Activated CD4-positive, alpha-beta T cell treated with anti-CD3 and anti-CD28 coated beads, Interleukin-2, amount 10 ng/mL, durations not matched to agents 24 days and 14 days (primary cell): Measurements from ENCODE around the gene PDCD4. TPM values are rescaled to one million over a fixed set of nuclear protein-coding genes. Genes with fewer than 3 reads are reported as not detected.

Source experiments
- DNase-seq: peaks from one replicate; pipeline ENCODE4 v3.0.0; 2022
- H3K27ac Mint-ChIP-seq: one replicate; pipeline ENCODE4 v1.8.0; 2022; ENCODE audit warnings: mild to moderate bottlenecking, mixed read lengths
- H3K27me3 Mint-ChIP-seq: one replicate; pipeline ENCODE4 v1.8.0; 2022; ENCODE audit warnings: mixed read lengths
- H3K36me3 Mint-ChIP-seq: one replicate; pipeline ENCODE4 v1.8.0; 2022; ENCODE audit warnings: low read depth, mild to moderate bottlenecking, mixed read lengths
- H3K4me1 Mint-ChIP-seq: one replicate; pipeline ENCODE4 v1.8.0; 2021; ENCODE audit warnings: mixed read lengths
- H3K4me3 Mint-ChIP-seq: one replicate; pipeline ENCODE4 v1.8.0; 2022; ENCODE audit warnings: mild to moderate bottlenecking, moderate library complexity, mixed read lengths
- H3K9me3 Mint-ChIP-seq: one replicate; pipeline ENCODE4 v1.8.0; 2021; ENCODE audit warnings: mixed read lengths
- intact Hi-C: fragments of 100-400 bp; cut with micrococcal nuclease; formaldehyde crosslinking; loops from one replicate; pipeline ENCODE4 v1.15.1; 2023
- total RNA-seq: library from RNA; stranded (reverse); gene quantifications from 2 replicates; pipeline ENCODE4 v1.2.3, GENCODE V29; 2022

The PDCD4 gene
- total RNA-seq, 1 donor from 2014 or later: 45.2 TPM

- Mint-ChIP-seq H3K9me3 (no peaks in the 10 kb centered on the region), H3K36me3 (no peaks in the 10 kb centered on the region), H3K27ac (peak overlapping the region; percentile 74), H3K4me1 (peaks cover 28% of the 10 kb centered on the region), H3K4me3 (no peak overlapping the region), H3K27me3 (no peaks in the 10 kb centered on the region)
- intact Hi-C loops: no loop called here
- DNase-seq: peak; percentile 71
Observed at GRCh38 chr10:110834629-110835301, 37.0 kb upstream of the PDCD4 start.

- Mint-ChIP-seq H3K27me3 (no peaks in the 10 kb centered on the region), H3K27ac (no peak overlapping the region), H3K9me3 (no peaks in the 10 kb centered on the region), H3K4me3 (no peak overlapping the region), H3K36me3 (no peaks in the 10 kb centered on the region), H3K4me1 (peaks cover 28% of the 10 kb centered on the region)
- intact Hi-C loops: no loop called here
- DNase-seq: no peak
Observed at GRCh38 chr10:110835841-110836240, 35.9 kb upstream of the PDCD4 start.

GRCh38 chr10:110836706-110837105 is 35.0 kb upstream of the PDCD4 start:
- Mint-ChIP-seq H3K27ac (no peak overlapping the region), H3K9me3 (no peaks in the 10 kb centered on the region), H3K27me3 (no peaks in the 10 kb centered on the region), H3K36me3 (no peaks in the 10 kb centered on the region), H3K4me3 (no peak overlapping the region), H3K4me1 (peaks cover 35% of the 10 kb centered on the region)
- DNase-seq: no peak
- intact Hi-C loops: no loop called here

- H3K9me3 Mint-ChIP-seq: no peaks in the 10 kb centered on the region
- no peaks in the 10 kb centered on the region for H3K27me3 Mint-ChIP-seq
- intact Hi-C loops: no loop called here
- H3K27ac Mint-ChIP-seq: no peak overlapping the region
- no peak for DNase-seq
- peaks cover 44% of the 10 kb centered on the region for H3K4me1 Mint-ChIP-seq
- H3K36me3 Mint-ChIP-seq: no peaks in the 10 kb centered on the region
- H3K4me3 Mint-ChIP-seq: no peak overlapping the region
Observed at GRCh38 chr10:110837418-110838171, 34.1 kb upstream of the PDCD4 start.

DNA sequence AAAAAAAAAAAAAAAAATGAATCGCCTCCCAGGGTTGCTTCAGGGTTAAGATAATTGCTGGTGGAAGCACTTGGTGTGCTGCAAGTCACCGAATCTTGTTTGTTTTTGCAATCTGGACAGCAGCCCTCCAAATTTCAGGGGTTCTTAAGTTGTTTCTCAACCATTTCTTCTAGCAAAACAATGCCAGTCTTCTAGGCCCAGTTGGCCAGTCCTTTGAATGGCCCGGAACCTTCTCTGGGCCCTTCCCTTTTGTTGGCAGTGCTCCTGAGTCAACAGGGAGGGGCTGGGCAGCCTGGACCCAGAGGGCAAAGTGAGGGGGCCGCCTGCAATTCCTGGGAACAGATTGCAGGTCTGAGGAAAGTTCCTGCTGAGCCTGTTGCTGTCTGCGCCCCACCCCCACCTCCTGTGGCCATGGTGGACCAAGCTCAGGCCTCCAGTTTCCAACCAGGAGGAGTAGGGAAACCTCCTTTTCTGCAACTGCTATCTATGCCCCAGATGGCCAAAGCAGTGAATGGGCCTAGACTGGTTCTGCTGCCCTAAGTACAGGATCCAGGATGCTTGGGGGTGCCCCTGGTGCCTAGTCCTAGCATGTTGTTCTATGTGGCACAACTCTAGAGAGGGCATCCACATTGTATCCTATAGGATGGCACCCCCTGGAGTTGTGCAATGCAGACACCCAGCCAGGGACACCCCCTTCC is 31.4 kb upstream of the PDCD4 start:
- no peaks in the 10 kb centered on the region for H3K9me3 Mint-ChIP-seq
- intact Hi-C loops: loop anchor here (5.0 kb wide), 1 partner anchor 38 kb away; no protein-coding TSS in a partner anchor
- H3K36me3 Mint-ChIP-seq: peaks cover 6% of the 10 kb centered on the region
- no peak overlapping the region for H3K4me3 Mint-ChIP-seq
- H3K4me1 Mint-ChIP-seq: peaks cover 59% of the 10 kb centered on the region
- DNase-seq: no peak
- no peaks in the 10 kb centered on the region for H3K27me3 Mint-ChIP-seq
- H3K27ac Mint-ChIP-seq: no peak overlapping the region

- peaks cover 57% of the 10 kb centered on the region for H3K4me1 Mint-ChIP-seq
Observed at GRCh38 chr10:110840923-110841428, 30.8 kb upstream of the PDCD4 start.

DNA sequence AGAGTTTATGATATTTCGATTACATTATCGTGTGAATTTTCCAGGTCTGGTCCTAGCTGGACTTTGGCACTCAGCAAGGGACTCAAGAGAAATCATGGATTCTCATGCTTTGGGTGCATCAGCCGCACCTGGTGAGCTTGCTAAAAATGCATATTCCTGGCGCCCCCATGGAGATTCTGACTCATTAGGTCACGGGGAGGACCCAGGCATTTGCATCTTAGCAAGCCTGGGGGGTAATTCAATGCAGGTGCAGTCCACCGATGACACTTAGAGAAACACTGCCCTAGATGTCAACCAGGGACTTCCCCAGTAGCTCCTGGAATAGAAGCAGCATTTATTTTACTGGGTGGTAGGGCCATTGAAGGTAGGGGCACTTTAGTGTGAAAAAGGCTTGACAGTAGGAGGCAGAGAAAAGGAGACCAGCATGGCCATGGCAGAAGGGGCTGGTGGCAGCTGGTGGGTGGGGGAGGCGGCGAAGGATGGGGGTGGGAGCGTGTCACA is 29.9 kb upstream of the PDCD4 start:
- intact Hi-C loops: loop anchor here (2.0 to 5.0 kb wide), 2 partner anchors 15 to 40 kb away; no protein-coding TSS in a partner anchor
- no peak for DNase-seq
- no peaks in the 10 kb centered on the region for H3K9me3 Mint-ChIP-seq
- peaks cover 54% of the 10 kb centered on the region for H3K4me1 Mint-ChIP-seq
- H3K4me3 Mint-ChIP-seq: peak overlapping the region; percentile 30
- H3K27me3 Mint-ChIP-seq: no peaks in the 10 kb centered on the region
- peaks cover 6% of the 10 kb centered on the region for H3K36me3 Mint-ChIP-seq
- H3K27ac Mint-ChIP-seq: peak overlapping the region; percentile 58

More at GRCh38 chr10:110840923-110841428, 30.8 kb upstream of the PDCD4 start:
- no peak overlapping the region for H3K4me3 Mint-ChIP-seq
- peak overlapping the region; percentile 17 for H3K27ac Mint-ChIP-seq
- H3K27me3 Mint-ChIP-seq: no peaks in the 10 kb centered on the region
- intact Hi-C loops: loop anchor here (5.0 kb wide), 1 partner anchor 39 kb away; no protein-coding TSS in a partner anchor
- DNase-seq: no peak
- H3K9me3 Mint-ChIP-seq: no peaks in the 10 kb centered on the region
- peaks cover 6% of the 10 kb centered on the region for H3K36me3 Mint-ChIP-seq

- peaks cover 51% of the 10 kb centered on the region for H3K4me1 Mint-ChIP-seq
- H3K27ac Mint-ChIP-seq: peak overlapping the region; percentile 82
- H3K9me3 Mint-ChIP-seq: no peaks in the 10 kb centered on the region
- intact Hi-C loops: loop anchor here (2.0 to 5.0 kb wide), 2 partner anchors 14 to 40 kb away; no protein-coding TSS in a partner anchor
- no peaks in the 10 kb centered on the region for H3K27me3 Mint-ChIP-seq
- H3K4me3 Mint-ChIP-seq: peak overlapping the region; percentile 30
- peaks cover 6% of the 10 kb centered on the region for H3K36me3 Mint-ChIP-seq
- DNase-seq: no peak
Observed at GRCh38 chr10:110842326-110842904, 29.3 kb upstream of the PDCD4 start.

GRCh38 chr10:110843031-110843430 is 28.7 kb upstream of the PDCD4 start:
- intact Hi-C loops: loop anchor here (1.0 to 5.0 kb wide), 4 partner anchors 14 to 69 kb away; no protein-coding TSS in a partner anchor
- Mint-ChIP-seq H3K9me3 (no peaks in the 10 kb centered on the region), H3K27ac (peak overlapping the region; percentile 82), H3K36me3 (peaks cover 6% of the 10 kb centered on the region), H3K27me3 (no peaks in the 10 kb centered on the region), H3K4me3 (peak overlapping the region; percentile 30), H3K4me1 (peaks cover 49% of the 10 kb centered on the region)
- peak; percentile 90 for DNase-seq

- DNase-seq: no peak
- Mint-ChIP-seq H3K4me1 (peaks cover 52% of the 10 kb centered on the region), H3K9me3 (no peaks in the 10 kb centered on the region), H3K27ac (peak overlapping the region; percentile 82), H3K36me3 (peaks cover 6% of the 10 kb centered on the region), H3K4me3 (no peak overlapping the region), H3K27me3 (no peaks in the 10 kb centered on the region)
- intact Hi-C loops: loop anchor here (1.0 to 5.0 kb wide), 4 partner anchors 13 to 70 kb away; no protein-coding TSS in a partner anchor
Observed at GRCh38 chr10:110843796-110844616, 27.7 kb upstream of the PDCD4 start.

DNA sequence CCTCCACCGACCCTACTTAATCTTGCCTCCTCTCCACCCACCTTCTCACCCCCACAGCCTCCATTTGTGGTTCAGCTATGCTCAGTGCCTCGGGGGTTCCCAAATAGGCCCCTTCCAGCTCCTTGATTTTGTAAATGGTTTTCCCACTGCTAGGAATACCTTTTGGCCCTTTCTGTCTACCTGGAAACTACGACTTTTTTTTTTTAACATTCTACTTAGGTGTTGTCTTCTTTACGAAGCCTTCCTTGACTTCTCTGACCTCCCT is 27.2 kb upstream of the PDCD4 start:
- H3K36me3 Mint-ChIP-seq: peaks cover 6% of the 10 kb centered on the region
- no peak for DNase-seq
- peak overlapping the region; percentile 45 for H3K27ac Mint-ChIP-seq
- H3K4me3 Mint-ChIP-seq: no peak overlapping the region
- H3K27me3 Mint-ChIP-seq: no peaks in the 10 kb centered on the region
- H3K4me1 Mint-ChIP-seq: peaks cover 53% of the 10 kb centered on the region
- H3K9me3 Mint-ChIP-seq: no peaks in the 10 kb centered on the region
- intact Hi-C loops: loop anchor here (5.0 kb wide), 1 partner anchor 42 kb away; no protein-coding TSS in a partner anchor

- Mint-ChIP-seq H3K36me3 (peaks cover 6% of the 10 kb centered on the region), H3K27ac (no peak overlapping the region), H3K9me3 (no peaks in the 10 kb centered on the region), H3K4me1 (peaks cover 53% of the 10 kb centered on the region), H3K27me3 (no peaks in the 10 kb centered on the region), H3K4me3 (no peak overlapping the region)
- DNase-seq: no peak
- intact Hi-C loops: no loop called here
Observed at GRCh38 chr10:110845192-110845755, 26.5 kb upstream of the PDCD4 start.
